ENCODE measurements around the gene C6orf52.

- TF ChIP-seq CTCF (conservative IDR thresholded peaks at IDR 0.05) (no peak), EZH2 (IDR thresholded peaks at IDR 0.05; ENCODE audit: low read depth) (no peak)
Measured at GRCh38 chr6:10694302-10695085, at the start of gene C6orf52, which contains the start of gene PAK1IP1.

Data from PC-9 (cell line).